Hematopoietic multipotent progenitor cell treated with erythropoietin and hydrocortisone succinate and interleukin-3 and kit ligand, for 4 days (in vitro differentiated cells): ENCODE data around the gene CBX7.

Experiments used
- DNase-seq: peaks from one replicate; pipeline ENCODE4 v3.0.0-alpha.2; 2015

Gene CBX7

GRCh38 chr22:39152511-39153219 is at the start of gene CBX7:
Gene CBX7, minus strand, starts transcription at chr22:39152680. Its CDS starts 236 bp downstream, at chr22:39152444.
- peak; percentile 92 for DNase-seq

GRCh38 chr22:39197578-39197977 is 45.1 kb upstream of the CBX7 start:
- no peak for DNase-seq

- no peak for DNase-seq
Measured at GRCh38 chr22:39194098-39194497, 41.6 kb upstream of the CBX7 start.

GRCh38 chr22:39188809-39189208 is 36.3 kb upstream of the CBX7 start:
- DNase-seq = no peak

GRCh38 chr22:39185601-39186012 is 33.1 kb upstream of the CBX7 start:
- no peak for DNase-seq

GRCh38 chr22:39184586-39185577 is 32.4 kb upstream of the CBX7 start:
- no peak for DNase-seq

- DNase-seq = no peak
Measured at GRCh38 chr22:39183991-39184585, 31.6 kb upstream of the CBX7 start.

GRCh38 chr22:39182478-39183030 is 30.1 kb upstream of the CBX7 start:
- no peak for DNase-seq

- no peak for DNase-seq
Measured at GRCh38 chr22:39181778-39182177, 29.3 kb upstream of the CBX7 start.

- DNase-seq = no peak
Measured at GRCh38 chr22:39181356-39181755, 28.9 kb upstream of the CBX7 start.

GRCh38 chr22:39179841-39180335 is 27.4 kb upstream of the CBX7 start:
- no peak for DNase-seq

- peak; percentile 13 for DNase-seq
Measured at GRCh38 chr22:39179401-39179827, 26.9 kb upstream of the CBX7 start.

GRCh38 chr22:39178206-39179111 is 26.0 kb upstream of the CBX7 start:
- no peak for DNase-seq

GRCh38 chr22:39177791-39178190 is 25.3 kb upstream of the CBX7 start:
- no peak for DNase-seq

GRCh38 chr22:39177456-39177775 is 24.9 kb upstream of the CBX7 start:
- DNase-seq = no peak

- no peak for DNase-seq
Measured at GRCh38 chr22:39176714-39177455, 24.4 kb upstream of the CBX7 start.

GRCh38 chr22:39176143-39176713 is 23.7 kb upstream of the CBX7 start:
- DNase-seq = no peak

GRCh38 chr22:39175353-39176142 is 23.1 kb upstream of the CBX7 start:
- no peak for DNase-seq

GRCh38 chr22:39174498-39175352 is 22.2 kb upstream of the CBX7 start:
- peak; percentile 65 for DNase-seq
